ENCODE measurements around the gene TBC1D21.
A peak's percentile ranks its signal among the peaks of the same experiment; 100 is the strongest.

Gene TBC1D21

DNA sequence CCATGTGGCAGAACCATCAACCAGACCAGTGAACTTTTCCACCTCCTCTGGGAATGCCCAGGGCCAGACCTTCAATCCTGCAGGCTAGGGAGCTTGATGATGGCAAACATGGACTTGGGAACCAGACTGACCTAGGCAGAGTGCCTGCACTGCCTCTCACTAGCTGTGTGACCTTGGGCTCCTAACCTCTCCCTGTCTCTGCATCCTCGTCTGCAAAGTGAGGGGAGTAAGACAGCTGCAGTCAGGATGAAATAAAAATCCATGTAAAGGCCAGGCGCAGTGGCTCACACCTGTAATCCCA lies 35.4 kb downstream of the TBC1D21 start:
- no peak for DNase-seq (ENCODE audit: low spot score)

DNA sequence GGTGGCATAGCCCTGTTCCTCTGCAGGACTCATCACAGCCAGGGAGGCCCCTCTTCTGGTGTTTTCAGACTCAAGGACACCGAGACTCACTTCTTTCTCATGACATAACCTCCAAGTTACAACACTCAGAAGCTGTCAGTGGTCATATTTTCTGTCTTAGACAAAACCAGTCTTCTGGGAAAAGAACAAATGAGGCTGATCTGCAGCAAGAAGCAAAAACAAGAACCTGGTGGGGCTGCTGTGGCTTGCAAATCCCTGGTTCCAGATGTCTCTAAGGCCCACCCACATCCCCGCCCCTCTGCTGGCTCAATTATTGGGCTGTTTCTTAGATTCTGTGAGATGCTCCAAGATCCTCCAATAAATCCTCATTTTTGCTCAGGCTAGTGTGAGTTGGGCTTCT lies 36.3 kb downstream of the TBC1D21 start:
- no peak for DNase-seq (ENCODE audit: low spot score)

DNA sequence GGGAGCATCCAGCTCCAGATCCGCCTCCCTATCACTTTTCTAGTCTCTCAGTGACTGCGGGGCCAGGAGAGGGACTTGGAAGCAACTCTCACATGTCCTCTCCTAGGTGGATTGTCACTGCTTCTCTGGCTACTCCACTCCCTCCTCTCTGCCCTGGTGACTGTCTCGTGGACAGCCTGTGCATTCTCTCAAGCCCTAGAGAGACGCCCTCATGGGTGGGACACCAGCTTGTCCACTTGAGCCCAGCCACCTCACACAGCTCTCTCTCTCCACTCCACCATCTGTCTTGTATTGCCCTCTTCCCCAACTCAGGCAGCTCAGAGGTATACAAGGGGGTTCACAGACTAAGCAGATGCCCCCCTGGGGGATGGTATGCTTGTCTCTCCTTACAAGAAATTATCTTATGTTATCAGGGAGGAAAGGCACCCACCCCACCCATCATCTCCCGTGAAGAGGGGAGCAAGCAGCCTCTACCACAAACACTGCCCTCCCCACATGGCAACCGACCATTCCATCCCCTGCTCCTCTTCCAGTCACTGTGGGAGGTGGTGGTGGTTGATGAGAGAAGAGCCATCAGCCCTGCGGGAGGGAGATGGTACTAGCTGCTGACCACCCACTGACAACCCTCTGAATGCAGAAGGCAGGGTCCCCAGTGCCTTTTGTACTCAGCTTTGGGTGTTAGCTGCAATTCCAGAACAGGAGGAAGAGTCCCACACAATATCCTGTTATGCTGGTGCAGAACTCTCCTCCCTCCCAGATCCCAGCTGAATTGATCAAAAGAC lies 37.3 kb downstream of the TBC1D21 start:
- no peak for DNase-seq (ENCODE audit: low spot score)

DNA sequence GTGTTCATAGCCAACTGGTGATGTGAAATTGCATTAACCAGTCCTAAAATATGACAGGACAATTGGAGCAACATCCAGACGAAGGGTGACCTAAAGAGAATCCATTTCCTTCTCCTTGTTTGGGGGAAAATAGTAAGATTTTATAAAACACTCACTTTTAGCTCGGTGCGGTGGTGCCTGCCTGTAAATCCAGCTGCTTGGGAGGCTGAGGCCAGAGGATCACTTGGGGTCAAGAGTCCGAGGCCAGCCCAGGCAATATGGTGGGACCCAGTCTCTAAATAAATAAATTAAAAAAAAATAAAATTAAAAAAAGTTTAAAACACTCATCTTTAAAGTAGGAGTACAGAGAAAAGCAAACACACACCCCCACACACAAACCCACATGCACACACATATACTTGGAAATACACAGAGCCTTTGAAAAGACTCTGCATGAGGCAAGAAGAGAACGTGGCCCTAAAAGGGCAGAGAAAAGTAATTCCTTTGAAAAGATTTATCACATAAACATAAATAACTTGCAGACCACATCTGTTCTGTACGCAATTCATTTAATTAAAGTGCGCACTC lies 38.7 kb downstream of the TBC1D21 start:
- DNase-seq (ENCODE audit: low spot score): no peak

DNA sequence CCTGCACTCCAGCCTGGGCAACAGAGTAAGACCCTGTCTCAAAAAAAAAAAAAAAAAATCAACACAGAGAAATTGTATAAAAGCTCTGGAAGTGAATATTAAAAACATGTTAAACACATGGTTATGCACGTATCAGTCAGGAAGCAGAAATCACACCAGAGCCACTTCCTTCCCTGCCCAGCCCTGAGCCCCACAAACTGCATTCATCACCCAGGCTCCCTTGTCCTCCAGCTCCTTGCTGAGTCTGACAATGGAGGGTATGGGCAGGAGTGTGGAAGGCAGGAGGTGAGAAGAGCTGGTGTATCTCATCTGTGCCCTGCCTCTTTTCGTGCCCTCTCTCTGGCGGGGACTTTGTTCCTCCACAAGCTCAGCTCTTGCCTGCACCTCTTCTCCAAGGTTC lies 40.8 kb downstream of the TBC1D21 start:
- no peak for DNase-seq (ENCODE audit: low spot score)

DNA sequence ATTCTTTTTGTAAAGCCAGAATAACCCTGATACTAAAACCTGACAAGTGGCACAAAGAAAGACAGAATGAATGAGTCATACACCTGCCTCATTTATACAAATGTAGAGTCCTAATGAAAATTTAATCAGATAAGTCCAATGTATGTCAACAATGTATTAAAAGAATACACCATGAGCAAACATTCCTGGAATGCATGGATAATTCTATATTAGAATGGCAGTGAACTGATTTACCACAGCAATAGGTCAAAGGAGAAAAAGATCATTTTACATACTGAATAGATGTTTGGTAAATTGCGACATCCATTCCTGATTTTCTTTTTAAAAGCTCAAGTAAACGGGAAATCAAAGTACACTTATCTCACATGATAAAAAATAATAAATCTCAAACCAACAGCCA lies 41.7 kb downstream of the TBC1D21 start:
- no peak for DNase-seq (ENCODE audit: low spot score)

DNA sequence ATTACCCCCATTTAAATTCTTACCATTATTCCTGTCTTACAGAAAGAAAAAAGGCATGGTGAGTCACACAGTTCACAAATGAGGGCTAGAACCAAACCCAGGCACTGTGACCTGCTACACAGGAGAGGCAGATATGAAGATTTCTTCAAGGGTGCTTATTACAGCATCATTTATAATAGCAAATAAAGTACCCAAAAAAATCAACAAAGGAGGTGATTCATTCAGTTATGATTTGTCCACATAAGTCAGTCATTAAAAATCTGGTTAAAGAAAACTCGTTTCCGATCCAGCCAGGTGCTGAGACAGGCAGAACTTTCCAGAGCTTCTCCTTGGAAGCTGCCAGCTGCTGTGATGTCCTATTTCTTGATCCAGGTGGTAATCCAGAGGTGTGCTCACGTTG lies 45.4 kb downstream of the TBC1D21 start:
- DNase-seq (ENCODE audit: low spot score): no peak

DNA sequence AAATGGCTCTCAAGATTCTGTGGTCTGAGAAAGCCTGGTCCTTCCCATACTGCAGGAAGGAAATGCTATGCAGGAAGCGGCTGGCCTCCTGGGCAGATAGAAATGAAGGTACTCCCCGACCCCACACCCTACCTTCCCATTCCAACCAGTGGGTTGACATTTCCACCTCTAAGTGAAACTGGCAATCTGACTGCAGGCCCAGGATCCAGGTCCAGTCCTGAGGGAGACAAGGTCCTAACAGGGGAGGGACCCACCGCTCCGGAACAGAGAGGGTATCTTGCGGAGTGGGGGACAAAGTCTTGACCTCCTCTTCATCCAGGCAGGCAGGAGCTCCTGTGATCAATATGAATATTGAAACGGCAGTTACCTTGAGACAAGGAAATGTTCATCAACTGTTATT lies 46.3 kb downstream of the TBC1D21 start:
- no peak for DNase-seq (ENCODE audit: low spot score)

DNA sequence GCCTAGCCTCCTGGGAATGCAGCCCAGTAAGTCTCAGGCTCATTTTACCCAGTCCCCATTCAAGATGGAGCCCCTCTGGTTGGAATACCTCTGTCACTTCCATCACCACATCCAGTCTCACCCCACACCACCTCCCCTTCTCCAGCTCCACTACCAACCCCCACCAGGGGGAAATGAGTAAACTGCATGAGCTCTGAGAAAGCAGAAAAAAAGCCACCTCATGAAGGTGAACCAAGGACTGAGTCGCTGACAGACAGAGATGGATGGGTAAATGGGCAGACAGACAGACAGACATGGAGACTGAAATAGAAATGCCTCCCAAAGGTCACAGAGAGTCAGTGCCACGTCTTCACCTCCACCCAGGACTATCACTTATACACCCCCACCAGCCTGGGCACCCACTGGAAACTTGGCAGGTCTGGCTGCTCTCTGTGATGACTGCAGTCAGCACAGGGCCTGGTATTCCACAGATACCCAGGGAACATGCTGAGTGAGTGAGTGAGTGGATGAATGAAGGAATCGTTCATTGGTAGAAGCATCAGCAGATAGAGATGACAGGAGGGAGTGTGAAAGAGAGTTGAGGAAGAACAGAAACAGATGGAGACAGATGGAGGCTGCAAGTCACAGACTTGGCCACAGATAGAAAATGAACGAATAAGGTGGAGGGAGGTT lies 48.0 kb downstream of the TBC1D21 start:
- DNase-seq (ENCODE audit: low spot score): no peak

DNA sequence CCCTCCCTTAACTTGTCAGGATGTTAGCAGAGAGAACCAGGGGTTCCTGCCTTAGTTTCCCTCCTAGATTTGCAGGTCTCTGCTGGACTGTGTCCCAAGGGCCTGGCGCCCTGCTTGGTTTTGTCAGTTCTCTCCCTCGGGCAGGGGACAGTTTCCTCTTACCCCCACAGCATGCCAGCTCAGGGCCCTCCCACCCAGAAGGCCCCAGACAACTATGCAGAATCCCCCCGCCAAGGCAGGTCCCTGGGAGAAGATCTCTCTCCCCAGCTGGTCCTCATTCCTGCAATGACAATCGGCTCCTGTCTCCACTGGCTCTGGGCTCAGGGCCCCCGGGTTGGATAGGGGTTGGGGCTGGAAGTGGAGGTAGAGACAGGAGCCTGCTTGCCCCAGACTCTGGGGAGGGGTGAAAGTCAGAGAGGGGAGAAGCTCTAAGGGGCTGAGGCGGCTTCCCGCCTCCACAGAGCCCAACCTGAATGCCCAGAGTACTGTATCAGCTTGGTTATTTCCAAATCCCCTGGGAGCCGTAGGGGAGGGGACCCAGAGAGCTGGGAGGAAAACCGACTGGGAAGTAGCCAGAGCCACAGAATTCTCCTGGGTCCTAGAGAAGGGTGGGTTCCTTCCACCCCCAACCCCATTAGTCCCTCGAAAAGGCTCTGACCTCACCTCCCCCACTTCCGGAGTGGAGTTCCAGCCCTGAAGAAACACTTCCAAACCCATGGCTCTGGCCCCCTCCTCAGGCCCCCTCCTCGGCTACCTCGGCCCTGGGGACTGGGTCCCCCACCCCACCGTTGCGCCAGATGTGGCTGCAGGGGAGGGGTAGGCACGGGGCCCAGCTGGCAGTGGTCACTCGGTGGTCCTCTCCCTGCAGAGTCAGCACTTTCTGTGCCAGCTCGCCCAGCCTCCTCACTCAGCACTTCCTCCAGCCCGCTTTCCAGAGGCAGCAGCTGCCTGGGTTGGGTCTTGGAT lies 49.1 kb downstream of the TBC1D21 start:
- no peak for DNase-seq (ENCODE audit: low spot score)

DNA sequence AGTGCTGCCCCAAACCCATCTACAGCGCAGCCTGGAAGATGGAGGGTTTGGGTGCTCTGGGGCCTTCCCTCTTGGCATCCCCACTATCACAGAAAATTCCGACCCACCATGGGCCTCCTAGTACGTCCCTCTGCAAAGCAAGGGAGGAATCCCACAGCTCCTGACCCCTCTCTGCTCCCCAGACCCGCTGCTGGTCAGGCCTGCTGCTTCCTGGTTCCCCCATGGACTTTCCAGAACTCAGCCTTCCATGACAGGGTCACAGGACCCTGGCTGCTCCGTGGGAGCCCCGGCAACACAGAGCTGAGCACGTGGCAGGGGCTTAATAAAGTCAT lies 49.8 kb downstream of the TBC1D21 start:
- DNase-seq (ENCODE audit: low spot score): no peak

DNA sequence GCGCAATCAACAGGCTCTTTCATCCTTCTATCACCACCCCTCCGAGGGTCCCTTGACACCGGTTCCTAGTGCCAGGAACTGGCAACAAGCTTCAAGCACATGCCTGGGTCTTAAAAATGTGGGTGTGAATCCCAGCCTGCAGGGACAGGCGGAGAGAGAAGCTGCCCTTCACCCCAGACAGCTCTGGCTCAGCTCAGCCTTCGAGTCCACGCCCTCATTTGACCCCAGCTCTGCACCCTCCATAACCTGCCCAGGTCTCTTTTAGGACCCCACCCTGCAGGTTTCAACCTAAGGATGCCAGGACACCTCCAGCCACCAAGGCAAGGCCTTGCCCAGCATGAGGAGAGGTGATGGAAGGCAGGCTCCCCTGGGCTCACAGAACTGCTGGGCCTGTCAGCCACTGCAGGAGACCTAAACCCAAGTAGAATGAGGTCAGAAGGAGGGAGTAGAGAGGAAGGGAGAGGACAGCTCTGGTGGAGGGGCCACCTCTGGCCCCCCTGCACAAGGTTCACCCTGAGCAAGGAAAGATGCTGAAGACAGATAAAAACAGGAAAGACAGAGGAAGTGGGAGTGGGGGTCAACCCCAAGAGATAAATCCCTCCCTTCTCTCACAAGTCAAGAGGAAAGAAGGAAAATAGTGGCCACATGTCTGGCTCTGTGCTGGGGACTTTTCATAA lies 50.3 kb downstream of the TBC1D21 start:
- no peak for DNase-seq (ENCODE audit: low spot score)

DNA sequence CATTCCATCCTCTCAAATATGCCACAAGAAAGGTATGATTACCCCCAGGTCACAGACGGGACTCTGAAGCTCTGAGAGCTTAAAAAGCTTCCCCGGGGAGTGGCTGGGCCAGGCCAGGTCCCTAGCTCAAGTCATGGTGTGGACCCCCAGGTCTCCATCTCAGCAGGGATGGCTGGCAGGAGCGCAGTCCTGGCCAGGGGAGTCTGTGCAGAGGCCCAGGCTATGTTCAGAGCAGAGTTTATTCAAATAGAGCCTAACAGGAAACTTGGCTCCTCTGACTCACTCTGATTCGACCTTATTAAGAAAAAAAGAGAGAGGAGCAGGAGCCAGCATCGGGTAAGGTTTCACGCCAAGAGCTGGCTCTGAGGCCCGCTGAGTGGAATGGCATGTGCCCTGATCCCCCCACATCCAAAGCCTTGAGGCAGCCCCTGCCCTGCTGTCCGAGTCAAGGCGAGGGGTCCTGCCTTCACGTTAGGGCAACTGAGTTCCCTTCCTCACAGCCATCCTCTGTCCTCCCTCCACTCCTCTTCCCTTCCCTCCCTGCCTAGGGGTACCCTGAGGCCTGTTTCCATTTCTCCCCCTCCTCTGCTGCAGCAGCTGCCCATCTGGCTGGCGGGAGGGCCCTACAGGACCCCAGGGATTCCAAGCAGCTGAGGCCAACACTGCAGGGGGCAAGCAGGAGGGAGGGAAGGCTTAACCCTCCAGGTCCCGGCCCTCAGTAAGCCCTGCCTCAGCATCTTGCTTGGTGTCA lies 51.0 kb downstream of the TBC1D21 start:
- peak; percentile 66 for DNase-seq (ENCODE audit: low spot score)

DNA sequence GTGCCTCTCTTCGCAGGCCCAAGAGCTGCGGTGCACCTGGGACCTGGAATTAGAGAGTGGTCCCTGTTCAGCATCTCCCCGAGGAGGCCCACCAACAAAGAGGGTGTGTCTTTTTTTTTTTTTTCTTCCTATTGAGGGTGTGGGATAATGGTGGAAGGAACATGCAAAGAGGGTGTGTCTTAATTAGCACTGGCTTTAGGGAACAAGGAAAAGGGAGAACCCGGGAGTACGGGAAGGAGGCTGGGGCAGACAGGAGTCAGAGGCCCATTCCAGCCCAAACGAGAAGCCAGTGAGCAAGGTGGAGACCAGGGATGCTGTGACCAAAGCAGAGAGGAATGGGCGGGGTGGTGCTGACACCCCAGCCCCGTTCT lies 52.5 kb downstream of the TBC1D21 start:
- no peak for DNase-seq (ENCODE audit: low spot score)

DNA sequence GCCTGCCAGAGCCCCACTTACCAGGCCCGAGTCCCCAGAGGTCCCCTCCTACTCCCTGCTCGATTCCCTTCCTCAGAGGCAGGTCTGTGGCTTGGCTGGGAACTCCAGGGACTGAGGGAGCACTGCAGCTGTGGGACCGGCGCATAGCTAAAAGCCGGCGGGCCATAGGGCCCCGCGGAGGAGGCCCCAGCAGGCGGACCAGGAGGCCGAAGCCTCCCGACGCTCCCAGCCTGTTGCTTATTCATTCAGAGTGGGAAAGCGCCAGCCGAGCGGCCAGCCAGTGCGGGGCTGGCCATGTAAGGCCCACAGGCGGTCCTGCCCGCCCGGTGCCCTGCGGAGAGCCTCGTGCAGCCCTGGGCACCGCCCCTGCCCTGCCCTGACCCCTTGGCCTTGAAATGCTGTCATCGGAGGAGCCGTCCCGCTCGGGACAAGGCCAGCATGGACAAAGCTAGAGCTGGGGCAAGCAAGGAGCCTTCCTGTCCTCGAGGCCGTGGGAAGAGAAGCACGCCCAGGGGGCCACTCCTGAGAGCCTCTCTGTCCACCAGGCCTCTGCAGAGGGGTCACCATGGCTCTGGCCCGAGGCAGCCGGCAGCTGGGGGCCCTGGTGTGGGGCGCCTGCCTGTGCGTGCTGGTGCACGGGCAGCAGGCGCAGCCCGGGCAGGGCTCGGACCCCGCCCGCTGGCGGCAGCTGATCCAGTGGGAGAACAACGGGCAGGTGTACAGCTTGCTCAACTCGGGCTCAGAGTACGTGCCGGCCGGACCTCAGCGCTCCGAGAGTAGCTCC lies 53.0 kb downstream of the TBC1D21 start, which contains the start of gene LOXL1:
Gene LOXL1, plus strand, starts transcription at position 244 of the 784 bp plus-strand sequence. Its CDS starts 322 bp downstream, at position 566.
- peak; percentile 74 for DNase-seq (ENCODE audit: low spot score)

DNA sequence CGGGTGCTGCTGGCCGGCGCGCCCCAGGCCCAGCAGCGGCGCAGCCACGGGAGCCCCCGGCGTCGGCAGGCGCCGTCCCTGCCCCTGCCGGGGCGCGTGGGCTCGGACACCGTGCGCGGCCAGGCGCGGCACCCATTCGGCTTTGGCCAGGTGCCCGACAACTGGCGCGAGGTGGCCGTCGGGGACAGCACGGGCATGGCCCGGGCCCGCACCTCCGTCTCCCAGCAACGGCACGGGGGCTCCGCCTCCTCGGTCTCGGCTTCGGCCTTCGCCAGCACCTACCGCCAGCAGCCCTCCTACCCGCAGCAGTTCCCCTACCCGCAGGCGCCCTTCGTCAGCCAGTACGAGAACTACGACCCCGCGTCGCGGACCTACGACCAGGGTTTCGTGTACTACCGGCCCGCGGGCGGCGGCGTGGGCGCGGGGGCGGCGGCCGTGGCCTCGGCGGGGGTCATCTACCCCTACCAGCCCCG lies 53.7 kb downstream of the TBC1D21 start:
- peak; percentile 22 for DNase-seq (ENCODE audit: low spot score)

DNA sequence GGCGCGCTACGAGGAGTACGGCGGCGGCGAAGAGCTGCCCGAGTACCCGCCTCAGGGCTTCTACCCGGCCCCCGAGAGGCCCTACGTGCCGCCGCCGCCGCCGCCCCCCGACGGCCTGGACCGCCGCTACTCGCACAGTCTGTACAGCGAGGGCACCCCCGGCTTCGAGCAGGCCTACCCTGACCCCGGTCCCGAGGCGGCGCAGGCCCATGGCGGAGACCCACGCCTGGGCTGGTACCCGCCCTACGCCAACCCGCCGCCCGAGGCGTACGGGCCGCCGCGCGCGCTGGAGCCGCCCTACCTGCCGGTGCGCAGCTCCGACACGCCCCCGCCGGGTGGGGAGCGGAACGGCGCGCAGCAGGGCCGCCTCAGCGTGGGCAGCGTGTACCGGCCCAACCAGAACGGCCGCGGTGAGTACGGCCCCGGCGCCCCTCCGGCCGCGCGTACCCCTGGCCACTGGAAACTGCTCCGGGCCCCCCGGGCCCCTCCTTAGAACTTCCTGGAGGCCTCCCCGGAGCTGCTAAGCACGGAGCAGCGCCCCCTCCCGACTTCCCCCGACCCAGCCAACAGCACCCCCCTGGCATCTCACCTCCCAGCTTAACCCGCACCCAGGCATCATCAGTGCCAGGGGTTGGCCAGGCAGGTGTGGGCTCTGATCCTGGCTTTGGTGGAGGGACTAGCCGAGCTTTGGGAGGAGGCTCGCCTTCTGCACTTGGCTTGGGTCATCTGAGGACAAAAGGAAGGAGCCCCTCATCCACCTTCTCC lies 54.3 kb downstream of the TBC1D21 start:
- DNase-seq (ENCODE audit: low spot score): peak; percentile 49

DNA sequence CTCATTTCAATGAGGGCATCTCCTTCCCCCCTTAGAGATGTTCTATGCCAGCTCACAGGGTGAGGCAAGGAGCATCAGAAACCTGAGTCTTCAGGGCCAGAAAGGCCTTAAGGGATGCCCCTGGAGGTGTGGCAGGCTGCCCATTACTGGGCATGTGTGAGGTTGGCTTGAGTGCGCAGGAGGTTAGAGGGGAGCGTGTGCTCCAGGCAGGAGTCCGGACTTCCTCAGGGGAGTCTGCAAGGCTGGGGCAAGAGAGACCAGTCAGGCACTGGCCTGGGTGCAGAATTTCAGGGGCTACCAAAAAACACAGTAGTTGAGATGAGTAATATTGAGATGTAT lies 54.8 kb downstream of the TBC1D21 start:
- no peak for DNase-seq (ENCODE audit: low spot score)

DNA sequence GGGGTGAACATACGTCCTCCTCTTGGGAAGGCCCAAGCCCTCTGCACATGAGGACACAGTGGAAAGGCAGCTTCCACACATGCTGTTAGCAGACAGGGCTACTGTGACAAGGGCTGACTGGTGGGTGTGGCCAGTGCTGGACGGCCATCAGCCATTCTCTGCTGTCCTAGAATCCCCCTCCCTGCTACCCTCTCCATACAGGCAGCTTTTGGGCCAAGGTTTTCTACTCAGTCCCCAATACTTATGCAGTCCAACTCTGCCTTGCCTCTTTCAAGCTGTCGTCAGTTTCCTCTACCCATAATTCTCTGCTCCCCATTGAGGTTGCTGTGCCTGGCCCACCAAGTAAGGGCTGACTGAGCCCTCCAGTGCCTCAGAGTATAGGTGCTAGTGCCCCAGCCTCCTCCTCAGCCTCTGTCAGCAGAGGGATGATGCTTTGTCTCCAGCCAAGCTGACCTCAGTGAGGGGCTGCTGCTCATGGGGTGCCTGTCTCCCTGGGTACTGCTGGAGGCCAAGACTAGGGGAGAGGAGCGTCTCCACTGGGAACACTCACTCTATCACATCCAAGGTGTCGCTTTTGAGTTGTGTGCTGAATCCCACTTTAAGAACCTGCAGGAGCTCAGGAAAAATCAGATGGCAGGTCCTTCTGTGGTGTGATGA lies 55.7 kb downstream of the TBC1D21 start:
- no peak for DNase-seq (ENCODE audit: low spot score)
